DMS 273 (cell line): ENCODE measurements around the gene P2RX2.
"Not testable (repeated sequence)": the region's sequence is repeated elsewhere in the genome, so short reads cannot be mapped to it uniquely, and the experiment has no call there.

Source experiments
- DNase-seq: peaks from one replicate; lab custom pipeline; 2025; ENCODE audit not compliant: unreplicated experiment; lab: John Stamatoyannopoulos, UW

Gene P2RX2

DNA sequence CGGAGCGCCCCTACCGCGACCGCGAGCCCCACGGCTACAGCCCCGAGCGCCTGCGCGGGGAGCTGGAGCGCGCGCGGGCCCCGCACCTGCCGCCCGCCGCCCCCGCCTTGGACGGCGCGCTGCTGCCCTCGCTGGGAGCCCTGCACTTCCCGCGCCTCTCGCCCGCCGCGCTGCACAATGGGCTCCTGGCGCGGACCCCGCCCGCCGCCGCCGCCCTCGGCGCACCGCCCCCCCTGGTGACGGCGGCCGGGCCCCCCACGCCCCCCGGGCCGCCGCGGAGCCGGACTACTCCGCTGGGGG is 35.2 kb upstream of the P2RX2 start:
- DNase-seq: no peak

DNA sequence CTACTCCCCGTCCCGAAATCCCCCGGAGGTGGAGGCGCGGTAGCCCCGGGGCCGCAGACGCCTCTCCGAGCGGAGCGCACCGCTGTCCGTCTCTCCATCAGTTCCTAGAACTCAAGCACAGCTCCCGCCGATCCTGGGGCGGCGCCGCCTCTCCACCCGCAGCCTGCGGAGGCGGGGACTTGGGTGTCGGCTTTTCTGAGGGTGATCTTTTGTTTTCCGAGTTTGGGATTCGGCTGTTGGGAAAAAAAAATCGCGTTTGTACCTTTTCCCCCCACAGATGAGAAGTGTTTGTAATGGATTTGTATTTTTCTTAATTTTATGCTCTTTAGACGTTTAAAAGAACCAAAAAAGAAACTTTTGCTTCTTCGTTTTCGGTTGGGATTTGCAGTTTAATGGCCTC is 34.8 kb upstream of the P2RX2 start:
- no peak for DNase-seq

DNA sequence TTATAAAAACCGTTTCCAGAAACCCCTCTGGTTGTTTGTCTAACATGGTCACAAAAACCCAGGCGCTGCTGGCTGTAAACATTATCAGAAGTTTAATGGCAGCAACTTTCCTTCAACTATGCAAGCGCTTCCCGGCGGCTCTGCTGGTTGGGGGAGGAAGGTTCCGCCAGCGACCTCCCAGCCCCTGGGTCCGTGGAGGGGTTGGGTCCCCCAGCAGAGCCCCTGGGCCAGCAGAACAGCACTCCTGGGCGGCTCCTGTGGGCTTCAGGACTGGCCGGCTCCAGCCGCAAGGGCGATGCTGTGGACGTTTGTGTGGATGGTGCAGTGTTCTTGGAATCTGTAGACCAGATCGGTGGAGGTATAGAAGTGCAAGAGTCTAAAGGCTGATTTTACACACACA is 34.1 kb upstream of the P2RX2 start:
- DNase-seq: no peak

DNA sequence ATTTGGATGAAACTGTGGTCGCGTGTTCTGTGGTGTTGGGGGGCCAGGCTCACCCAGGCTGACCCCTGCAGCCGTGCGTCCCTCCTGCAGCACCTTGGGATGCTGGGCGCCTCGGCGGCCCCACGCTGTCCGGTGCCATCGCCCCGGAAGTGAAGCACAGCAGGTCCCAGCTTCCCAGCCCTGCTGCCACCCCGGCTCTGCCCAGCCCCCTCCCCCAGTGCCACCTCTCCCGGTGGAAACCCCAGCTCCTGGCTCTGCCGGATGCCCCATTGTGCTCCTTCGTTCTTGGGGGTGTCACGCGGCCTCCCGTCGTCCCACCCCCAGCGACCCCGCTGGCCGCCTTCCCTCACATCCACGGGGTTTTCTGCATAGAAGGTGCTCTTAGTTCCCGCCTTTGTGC is 33.4 kb upstream of the P2RX2 start:
- DNase-seq: no peak

DNA sequence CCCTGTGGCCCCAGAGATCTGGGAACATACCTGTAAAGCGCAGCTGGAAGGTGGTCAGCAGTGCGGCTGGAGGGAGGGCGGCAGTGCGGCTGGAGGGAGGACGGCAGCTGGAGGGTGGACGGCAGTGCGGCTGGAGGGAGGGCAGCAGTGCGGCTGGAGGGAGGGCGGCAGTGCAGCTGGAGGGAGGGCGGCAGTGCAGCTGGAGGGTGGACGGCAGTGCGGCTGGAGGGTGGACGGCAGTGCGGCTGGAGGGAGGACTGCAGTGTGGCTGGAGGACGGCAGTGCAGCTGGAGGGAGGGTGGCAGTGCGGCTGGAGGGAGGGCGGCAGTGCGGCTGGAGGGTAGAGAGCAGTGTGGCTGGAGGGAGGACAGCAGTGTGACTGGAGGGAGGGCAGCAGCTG is 31.6 kb upstream of the P2RX2 start:
- DNase-seq: no peak

DNA sequence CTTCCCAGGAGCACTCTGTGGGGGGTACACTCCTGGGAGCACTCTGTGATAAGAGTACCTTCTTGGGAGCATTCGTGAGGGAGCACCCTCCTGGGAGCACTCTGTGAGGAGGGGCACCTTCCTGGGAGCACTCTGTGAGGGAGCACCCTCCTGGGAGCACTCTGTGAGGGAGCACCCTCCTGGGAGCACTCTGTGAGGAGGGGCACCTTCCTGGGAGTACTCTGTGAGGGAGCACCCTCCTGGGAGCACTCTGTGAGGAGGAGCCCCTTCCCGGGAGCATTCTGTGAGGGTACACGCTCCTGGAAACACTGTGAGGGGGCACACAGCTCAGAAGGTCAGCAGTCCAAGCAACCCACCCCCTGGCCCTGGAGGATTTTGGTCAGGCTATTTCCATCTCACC is 30.8 kb upstream of the P2RX2 start:
- no peak for DNase-seq

DNA sequence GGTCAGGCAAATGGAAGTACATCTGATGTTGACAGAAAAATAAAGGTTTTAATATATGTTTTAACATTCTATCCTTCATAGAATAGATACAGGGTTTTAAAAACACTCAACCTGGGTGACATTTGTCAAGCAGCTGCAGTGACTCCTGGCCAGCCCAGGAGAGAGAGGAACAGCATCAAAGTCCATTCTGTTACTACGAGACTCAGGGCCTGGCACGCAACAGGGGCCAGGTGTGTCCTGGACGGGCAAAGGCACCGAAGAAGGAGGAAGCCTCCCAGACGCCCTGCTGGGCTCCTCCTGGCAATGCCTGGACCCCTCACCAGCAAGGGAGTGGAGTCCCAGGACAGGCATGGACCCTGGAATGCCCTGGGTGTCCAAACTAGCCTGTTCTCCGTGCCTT is 30.3 kb upstream of the P2RX2 start:
- no peak for DNase-seq

DNA sequence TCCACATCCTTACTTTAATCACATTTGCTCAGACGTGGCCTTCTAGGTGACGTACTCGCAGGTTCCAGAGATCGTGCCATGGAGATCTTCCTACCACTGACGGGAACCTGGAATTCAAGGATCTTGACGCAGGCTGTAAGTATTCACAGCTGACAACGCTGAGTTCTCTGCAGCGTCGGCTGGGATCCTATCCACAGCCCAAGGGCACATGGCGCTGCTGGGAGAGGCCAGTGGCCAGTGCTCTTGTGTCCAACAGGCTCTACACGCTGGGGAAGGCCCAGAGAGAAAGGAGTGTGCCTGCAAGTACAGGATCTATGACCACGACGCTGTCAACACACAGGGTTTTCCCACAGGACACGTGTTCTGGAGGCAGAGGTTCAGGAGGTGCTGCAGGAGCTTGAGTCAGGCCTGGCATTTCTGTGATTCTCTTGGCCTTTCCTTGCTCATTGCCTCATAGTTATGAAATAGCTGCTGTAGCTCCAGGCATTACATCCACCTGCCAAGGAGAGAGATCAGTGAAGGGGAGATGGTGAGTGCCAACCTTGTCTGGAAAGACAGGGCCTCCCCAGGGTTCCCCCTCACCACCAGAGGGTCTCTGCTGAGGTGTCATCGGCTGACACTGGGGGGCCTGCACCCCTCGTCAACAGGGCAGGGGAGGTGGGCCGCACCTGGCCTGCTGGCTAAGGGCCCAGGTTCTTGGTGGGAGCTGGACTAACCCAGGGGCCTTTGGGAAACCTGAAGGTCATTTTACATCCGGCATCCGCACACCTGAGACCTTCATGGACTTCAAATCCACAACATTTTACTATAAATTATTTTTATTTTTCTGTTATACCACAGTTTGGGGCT is 29.5 kb upstream of the P2RX2 start:
- DNase-seq: no peak

DNA sequence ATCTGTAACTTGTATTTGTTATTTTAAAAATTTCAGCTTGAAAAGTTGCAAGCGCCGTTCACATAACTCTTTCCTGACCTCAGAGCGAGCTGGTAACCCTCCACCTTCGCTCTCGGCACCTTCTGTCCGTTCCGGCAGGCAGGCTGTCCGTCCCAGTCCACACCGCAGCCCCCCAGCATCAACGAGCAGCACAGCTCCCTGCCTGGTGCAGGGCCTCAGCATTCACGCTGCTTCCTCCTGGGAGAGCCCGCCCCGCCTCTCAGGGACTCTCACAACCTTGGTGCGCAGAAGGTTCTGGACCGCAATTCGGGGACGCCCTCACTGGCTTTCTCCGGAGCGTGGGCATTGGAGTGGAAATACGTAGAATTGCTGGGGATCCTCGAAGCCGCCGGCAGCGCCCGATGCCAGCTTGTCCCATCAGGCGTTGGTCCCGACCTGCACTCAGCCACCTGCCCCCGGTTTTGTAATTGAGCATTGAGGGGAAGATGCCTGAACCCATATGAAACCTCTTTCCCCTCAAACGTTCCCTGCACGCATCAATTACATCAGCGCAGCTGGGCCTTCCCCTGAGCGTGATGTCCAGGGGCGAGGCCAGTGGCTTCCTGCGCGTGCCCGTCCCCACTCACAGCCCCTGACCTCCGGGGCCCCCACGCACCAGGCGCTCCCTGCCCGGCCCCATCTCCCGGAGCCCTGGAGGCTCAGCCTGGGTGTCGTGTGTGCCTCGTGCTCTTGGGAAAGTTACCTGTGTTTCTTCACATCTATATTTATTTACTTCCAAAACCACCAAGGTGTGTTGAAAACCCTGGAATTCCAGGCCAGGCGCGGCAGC is 27.3 kb upstream of the P2RX2 start:
- DNase-seq: no peak

DNA sequence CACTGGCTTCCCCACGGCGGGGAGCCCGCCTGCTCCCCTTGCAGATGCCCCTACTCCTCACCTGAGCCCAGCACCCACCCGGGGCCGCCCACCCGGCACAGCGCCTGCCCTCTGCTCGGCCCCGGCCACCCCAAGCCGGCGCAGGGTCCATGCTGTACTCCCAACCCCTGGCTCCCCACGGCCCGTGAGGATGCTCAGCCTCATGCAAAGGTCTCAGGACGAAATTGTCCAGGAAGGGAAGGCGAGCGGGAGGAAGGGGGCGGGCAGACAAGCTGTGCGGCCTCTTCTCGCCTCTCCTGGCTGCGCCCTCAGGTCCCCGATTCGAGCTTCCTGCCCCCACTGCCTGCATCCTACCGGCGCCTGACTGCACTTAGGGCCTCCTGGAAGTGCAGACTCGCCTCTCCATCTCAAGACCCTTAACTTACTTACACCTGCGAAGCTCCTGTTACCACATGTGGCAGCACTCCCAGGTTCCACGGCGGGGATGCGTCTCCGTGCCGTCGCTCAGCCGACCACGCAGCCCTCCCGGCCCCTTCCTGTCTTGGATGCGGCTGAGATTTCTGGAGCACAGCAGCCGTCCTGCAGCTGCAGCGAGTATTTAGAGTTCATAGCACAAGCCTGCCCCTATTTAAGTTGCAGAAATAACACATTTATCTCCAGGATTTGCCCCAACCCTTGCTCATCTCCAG is 26.1 kb upstream of the P2RX2 start:
- DNase-seq: no peak

DNA sequence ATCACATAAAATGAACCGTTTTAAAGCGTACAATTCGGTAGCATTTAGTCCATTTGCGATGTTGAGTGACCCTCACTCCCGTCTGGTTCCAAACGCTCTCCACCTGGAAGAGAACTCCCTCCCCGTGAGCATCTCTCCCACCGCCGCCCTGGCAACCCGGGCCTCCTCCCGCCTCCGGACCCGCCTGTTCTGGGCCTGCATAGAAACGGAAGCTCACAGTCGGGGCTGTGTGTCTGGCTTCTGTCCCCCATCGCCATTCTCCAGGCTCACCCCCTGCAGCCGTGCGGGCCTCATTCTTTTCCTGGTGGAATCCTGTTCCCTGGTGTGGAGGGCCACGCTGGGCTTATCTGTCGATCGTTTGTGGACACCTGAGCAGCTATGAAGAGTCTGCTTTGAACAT is 25.5 kb upstream of the P2RX2 start:
- no peak for DNase-seq

DNA sequence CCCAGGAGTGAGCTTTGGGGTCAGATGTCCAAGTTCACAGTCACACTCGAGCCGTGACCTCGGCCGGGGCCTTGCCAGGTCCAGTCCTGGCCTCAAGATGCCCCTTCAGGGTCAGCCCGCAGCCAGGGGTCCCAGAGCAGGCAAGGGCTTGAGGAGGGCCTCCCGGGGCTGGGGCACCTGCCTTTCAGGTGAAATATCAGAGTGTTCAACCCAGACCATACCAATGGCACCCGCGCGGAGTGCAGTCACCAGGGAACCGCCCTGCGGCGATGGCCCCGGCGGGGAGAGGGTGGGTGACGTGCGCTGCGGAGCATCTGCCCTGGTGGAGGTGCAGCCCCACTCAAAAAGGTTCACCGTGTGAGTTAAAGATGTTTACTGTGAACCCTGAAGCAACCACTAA is 25.1 kb upstream of the P2RX2 start:
- DNase-seq: no peak

DNA sequence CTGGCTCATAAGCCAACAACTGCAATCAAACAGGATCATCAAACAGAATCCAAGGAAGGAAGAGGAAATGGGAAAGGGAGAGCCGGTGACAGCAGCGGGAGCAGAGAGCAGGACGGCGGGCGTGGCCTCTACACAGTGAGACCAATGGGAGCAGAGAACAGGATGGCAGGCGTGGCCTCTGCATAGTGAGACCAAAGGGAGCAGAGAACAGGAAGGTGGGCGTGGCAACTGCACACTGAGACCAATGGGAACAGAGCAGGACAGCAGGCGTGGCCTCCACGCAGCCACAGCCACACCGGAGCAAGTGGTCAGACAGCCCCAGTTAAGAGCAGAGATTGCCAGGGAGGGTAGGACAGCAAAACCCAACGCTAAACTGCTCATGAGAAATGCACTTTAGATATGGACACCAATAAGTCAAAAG is 24.6 kb upstream of the P2RX2 start:
- peak; percentile 94 for DNase-seq

DNA sequence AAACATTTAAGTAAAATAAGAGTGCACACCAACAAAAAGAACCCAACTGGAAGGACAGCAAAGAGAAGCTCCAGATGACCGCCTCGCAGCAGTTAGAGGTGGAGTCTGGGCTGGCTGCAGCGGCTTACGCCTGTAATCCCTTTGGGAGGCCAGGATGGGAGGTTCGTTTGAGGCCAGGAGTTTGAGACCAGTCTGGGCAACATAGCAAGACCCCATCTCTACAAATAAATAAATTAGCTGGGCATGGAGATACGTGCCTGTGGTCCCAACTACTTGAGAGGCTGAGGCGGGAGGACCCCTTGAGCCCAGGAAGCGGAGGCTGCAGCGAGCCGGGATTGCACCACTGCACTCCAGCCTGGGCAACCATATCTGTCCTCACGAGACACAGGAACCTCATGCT is 23.4 kb upstream of the P2RX2 start:
- DNase-seq: no peak

DNA sequence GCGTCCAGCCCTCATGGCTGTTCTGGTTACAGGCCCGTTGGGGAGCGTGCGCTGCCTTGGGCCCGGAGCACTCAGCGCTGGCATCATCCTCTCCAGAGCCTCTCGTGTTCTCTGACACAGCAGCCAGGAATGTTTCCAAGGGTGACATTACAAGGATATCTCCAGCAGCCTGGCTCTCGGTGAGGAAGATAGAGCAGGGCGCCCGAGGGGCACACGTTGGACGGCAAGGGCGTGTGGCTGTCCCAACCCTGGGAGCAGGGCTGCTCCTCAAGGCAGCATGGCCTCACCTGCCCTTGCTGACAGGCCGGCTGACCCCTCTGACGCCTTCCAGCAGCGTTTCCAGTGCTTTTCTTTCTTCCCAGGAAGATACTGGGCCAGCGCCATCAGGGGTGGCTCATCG is 22.6 kb upstream of the P2RX2 start:
- no peak for DNase-seq

DNA sequence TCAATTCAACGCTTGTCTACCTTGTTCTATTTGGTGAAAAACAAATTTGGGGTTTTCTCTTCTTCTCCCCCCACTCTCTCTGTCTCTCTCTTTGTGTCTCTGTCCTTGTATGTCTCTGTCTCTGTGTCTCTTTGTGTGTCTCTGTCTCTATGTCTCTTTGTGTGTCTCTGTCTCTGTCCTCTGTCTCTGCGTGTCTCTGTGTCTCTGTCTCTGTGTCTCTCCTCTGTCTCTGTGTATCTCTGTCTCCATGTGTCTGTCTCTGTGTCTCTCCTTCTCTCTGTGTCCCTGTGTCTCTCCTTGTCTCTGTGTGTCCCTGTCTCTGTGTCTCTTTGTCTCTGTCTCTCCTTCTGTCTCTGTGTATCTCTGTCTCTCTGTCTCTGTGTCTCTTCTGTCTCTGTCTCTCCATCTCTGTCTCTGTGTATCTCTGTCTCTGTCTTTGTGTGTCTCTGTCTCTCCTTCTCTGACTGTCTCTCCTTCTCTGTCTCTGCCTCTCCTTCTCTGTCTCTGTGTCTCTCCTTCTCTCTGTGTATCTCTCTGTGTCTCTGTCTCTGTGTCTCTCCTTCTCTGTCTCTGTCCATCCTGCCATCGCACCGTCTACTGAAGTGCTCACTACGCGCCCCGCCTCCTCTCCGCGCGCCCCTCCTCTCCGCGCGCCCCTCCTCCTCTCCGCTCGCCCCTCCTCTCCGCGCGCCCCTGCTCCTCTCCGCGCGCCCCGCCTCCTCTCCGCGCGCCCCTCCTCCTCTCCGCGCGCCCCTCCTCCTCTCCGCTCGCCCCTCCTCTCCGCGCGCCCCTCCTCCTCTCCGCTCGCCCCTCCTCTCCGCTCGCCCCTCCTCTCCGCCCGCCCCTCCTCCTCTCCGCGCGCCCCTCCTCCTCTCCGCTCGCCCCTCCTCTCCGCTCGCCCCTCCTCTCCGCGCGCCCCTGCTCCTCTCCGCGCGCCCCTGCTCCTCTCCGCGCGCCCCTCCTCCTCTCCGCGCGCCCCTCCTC is 21.0 kb upstream of the P2RX2 start:
- DNase-seq: peak; percentile 51

DNA sequence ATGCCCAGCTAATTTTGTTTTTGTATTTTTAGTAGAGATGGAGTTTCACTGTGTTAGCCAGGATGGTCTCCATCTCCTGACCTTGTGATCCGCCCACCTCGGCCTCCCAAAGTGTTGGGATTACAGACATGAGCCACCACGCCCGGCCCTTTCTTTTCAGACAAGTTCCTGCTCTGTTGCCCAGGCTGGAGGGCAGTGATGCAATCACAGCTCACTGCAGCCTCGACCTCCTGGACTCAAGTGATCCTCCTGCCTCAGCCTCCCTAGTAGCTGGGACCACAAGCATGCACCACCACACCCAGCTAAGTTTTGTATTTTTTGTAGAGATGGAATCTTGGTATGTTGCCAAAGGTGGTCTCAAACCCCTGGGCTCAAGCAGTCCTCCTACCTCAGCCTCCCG is 19.1 kb upstream of the P2RX2 start:
- not testable (repeated sequence) for DNase-seq

DNA sequence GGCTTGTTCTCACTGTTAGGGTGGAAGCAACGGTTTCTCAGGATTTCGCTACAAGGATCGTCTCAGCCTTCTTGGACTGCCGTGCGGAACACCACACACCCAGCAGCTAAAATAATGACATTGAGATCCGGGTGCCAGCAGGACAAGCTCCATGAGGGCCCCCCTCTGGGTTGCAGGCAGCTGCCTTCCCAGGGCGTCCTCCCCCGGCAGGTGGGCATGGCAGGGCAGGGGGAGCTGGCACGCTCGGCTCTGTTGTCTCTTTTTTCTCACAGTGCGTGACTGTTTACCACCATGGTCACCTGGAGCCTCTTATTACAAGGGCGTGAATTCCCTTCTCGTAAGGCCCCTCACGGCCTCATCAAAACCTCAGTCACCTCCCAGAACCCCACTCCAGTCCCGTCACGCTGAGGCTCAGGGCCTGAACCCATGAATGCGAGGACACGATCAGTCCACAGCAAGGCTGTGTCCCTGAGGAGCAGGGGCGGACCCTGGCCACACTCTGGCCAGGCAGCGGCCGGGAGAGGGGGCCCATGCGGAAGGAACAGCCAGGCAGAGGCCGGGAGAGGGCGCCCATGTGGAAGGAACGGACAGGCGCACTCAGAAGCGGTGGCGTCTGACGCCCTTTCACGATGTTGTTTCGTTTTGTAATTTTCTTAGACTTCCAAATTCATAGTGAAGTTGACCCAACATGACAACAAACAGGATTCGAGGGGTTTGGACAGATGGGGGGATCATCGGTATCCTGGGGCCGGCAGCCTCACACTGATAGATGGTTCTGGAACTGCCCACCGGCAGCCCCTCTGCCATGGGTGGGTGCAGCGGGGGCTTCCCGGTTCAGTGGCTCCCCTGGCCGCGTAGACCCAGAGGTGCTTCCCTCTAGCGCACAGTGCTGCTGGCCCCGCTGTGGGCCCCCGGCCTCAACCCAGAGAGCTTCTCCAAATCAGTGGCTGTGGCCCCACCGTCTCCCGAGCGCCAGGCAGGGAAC is 18.2 kb upstream of the P2RX2 start:
- peak; percentile 75 for DNase-seq

DNA sequence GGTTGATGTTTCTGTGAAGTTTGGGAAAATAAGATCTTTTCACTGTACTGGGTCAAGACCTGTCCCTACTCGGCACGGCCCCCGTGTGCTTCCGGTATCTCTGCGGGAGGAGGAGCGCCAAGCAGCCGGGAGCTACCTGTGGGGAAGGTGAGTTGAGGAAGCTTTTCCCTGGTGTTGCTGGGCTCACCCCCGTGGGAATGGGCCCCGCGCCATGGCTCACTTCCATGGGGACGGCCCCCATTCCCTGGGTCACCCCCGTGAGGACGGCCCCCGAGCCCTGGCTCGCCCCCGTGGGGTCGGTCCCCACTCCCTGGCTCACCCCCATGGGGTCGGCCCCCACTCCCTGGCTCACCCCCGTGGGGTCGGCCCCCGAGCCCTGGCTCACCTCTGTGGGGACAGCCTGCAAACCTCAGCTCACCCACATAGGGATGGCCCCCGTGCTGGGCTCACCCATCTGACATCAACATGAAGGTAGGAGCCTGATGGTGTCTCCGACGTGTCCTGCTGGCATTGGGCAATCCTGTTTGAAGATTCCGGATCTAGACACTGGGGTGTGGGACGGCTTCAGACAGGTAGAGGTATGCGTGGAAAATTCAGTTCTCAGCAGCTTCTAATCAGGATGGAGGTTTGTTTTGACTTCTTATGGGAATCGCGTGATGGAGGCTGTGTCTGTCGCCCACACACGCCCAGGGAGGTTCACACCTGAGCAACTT is 17.2 kb upstream of the P2RX2 start:
- no peak for DNase-seq
